ENCODE results near the gene ARL6IP6.
A peak's percentile ranks its signal among the peaks of the same experiment; 100 is the strongest.
"Not testable (repeated sequence)": the region's sequence is repeated elsewhere in the genome, so short reads cannot be mapped to it uniquely, and the experiment has no call there.

Gene ARL6IP6

DNA sequence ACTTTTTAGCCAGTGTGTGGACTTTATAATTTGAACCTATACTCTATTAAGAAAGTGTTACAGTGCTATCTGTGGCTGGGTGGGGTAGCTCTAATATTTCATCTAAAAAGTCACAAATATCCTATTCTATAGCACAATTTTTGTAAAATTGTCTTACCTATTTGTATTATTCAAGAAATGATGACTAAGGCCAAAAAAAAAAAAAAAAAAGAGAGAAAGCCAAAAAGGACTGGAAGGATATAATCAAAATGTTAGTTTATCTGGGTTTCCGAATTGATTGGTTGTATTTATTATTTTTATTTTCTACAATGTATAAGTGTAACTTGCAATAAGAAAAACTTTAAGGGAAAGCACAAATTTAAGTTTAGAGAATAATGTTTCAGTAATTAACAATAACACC, 5.5 kb downstream of the ARL6IP6 start:
- DNase-seq = no peak

DNA sequence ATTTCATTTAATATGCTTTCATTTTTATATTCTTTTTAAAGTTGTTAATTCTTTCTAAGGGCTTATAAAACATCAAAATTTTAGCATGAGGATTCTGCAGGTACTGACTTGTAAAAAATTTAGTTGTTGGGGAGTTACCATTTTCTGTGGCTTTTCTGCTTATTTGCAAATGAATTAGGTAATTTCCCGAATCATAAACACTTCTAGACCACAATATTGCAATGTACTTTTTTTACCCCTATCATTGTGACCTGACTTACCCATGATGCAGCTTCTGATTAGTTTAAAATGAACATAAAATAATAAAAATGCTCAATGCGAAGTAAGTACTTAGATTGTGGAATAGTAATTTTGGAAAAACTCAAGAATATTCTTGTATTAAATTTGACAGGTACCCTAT, 11.4 kb downstream of the ARL6IP6 start:
- peak; percentile 30 for DNase-seq

DNA sequence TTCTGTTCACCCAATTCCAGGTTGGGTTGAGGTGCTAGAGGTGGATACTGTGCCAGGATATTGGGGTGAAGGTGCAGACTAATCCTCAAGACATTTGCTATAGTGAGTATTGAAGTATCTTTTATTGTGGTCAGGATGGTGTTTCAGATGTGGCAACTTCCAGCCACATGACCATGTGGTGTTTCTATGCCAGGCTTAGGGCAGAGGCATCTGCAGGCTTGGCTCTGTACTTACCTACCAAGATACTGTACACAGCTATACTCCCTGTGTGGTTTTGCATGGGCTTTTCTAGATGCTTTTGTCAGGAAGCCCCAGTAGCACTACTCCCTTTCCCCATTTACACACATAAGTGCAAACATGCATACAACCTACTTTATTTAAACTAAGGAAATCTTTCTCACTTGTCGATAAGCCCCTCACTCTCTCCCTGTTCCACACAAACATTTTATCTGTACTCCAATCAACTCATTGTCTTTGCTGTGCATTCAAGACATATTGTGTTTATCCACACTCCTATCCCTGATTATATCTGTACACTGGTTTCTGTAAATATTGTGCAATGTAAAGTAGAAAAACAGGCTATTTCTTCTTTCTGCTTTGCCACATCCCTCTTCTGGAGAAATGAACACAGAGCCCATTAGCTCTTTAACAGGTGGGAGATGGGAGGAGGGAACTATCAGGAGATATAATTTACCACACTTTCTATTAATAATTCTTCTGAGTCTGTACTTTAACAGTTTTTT, 12.3 kb downstream of the ARL6IP6 start:
- DNase-seq = peak; percentile 69

DNA sequence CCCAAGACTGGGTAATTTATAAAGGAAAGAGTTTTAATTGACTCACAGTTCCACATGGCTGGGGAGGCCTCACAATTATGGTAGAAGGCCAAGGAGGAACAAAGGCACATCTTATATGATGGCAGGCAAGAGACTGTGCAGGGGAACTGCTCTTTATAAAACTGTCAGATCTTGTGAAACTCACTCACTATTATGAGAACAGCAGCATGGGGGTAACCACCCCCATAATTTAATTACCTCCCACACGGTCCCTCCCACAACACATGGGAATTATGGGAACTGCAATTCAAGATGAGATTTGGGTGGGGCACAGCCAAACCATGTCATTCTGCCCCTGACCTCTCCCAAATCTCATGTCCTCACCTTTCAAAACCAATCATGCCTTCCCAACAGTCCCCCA, 19.1 kb downstream of the ARL6IP6 start:
- not testable (repeated sequence) for DNase-seq

DNA sequence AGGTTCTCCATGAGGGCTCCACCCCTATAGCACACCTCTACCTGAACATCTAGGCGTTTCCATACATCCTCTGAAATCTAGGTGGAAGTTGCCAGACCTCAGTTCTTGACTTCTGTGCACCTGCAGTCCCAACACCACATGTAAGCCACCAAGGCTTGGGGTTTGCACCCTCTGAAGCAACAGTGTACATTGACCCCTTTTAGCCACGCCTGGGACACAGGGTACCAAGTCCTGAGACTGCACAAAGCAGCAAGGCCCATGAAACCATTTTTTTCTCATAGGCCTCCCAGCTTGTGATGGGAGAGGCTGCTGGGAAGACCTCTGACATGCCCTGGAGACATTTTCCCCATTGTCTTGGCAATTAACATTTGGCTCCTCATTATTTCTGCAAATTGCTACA, 20.0 kb downstream of the ARL6IP6 start:
- no peak for DNase-seq

DNA sequence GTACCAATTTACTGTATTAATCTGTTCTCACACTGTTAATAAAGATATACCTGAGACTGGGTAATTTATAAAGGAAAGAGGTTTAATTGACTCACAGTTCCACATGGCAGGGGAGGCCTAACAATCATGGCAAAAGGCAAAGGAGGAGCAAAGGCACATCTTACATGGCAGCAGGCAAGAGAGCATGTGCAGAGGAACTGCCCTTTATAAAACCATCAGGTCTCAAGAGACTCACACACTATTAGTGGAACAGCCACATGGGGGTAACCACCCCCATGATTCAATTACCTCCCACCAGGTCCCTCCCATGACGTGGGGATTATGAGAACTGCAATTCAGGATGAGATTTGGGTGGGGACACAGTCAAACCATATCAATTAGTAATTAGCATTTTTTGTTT, 21.3 kb downstream of the ARL6IP6 start:
- DNase-seq = not testable (repeated sequence)

DNA sequence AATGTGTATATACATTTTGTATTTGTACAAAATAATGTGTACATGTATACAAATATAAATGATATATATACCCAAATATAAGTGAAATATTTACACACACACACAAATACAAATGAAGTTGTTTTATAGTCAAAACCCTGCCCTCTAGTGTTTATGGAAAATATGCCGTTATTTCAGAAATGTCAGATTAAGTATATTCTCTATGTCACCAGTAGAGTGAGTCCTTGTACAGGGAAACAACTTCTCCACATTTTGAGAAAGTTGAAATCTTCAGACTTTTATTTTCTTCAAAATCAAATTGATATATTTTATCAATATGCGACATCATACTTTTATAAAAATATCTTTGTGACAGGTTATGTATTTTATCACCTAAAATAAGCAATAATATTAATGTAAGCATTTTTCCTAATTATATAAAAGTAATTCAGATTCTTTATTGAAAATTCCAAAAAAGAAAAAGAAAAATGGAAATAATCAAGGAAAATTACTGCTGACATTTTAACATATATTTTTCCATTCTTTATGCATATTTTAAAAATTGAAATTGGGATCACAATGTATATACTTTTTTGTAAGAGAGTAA, 22.4 kb downstream of the ARL6IP6 start:
- DNase-seq = peak; percentile 67

DNA sequence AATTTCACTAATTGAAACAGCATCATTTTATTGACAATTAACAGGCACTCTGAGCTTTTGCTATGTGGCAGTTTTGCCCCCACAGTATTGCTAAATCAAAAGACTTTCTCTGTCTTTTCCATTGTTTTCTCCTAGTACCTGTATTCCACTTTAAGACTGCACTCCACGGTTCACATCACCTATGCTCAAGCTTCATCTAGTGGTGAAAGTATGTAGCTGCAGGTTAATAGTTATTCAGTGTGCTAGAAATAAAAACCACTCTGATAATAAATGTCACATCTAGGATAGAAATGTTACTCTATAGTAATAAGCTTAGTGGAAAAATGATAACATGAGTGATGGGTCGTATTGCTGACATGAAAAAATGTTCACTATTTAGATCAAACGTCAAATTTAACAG, 24.6 kb downstream of the ARL6IP6 start:
- DNase-seq = no peak

DNA sequence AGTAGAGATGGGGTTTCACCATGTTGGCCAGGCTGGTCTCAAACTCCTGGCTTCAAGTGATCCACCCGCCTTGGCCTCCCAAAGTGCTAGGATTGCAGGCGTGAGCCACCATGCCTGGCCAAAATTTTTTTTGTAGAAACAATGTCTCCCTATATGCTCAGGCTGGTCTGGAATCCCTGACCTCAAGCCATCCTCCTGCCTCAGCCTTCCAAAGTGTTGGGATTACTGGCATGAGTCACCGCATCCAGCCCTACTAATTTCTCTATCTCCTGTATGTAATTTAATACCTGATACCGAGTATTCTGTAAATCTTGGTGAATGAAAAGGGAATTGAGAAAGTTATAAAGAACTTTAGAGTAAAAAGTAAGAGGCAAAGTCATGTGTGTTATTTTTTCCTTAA, 29.3 kb downstream of the ARL6IP6 start:
- not testable (repeated sequence) for DNase-seq

DNA sequence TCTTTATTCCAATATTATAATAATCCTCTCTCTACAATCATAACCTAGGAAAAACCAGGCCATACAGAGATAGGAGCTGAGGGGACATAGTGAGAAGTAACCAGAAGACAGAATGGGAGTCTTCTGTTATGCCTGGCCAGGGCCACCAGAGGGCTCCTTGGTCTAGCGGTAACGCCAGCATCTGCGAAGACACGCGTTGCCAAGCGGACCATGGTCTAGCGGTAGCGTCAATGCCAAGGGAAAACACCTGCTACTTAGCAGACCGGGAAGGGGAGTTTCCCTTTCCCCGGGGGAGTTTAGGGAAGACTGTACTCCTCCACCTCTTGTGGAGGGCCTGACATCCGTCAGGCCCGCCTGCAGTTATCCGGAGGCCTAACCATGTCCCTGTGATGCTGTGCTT, 36.6 kb downstream of the ARL6IP6 start:
- DNase-seq = no peak

DNA sequence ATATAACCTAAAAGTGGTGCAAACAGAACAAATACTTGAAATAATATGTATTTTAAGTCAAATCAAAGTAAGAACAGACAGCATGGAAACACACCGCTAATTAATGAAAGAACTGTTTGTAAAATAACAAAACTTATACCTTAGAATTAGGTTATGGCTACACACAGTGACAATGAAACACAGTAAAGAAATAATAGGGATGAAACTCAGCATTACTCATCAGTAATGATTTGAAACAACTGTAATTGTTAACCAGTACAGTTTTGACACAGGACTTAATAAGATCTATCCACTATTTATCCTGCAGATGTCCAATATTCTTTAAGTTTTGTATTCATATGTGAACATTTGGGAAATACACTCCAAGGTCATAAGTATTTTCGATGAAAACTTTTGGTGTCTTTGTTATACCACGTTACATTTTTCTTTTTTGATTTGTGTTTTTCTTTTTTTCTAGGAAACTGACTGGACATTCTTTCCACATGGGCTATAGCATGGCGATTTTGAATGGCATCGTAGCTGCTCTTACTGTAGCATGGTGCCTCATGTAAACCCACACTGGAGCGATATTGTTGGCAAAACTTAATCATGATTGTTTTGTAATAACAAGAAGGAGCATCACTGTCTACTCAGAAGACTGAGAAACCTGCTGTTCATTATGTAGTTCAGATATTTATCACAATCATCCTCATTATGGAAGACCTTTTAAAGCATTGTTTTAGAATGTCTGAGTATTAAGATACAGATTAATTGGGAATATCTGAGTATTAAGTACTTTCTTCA, 41.1 kb downstream of the ARL6IP6 start:
- no peak for DNase-seq

DNA sequence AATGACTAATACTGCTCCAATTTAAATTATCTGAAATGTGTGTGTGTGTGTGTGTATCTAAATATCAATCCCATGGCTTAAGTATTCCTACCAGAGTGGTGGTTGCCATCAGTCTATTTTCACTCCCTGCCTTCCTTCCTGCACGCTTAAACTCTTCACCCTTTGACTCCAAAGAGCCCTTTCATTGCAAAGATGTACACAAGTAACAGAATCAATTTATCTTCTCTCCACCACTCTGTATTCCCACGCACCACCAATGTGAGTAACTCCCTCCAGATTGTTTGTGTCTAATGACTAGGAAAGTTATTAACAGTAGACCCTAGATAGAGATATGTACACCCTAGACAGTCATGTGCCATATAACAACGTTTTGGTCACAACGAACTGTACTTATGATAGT, 42.8 kb downstream of the ARL6IP6 start:
- DNase-seq = no peak

DNA sequence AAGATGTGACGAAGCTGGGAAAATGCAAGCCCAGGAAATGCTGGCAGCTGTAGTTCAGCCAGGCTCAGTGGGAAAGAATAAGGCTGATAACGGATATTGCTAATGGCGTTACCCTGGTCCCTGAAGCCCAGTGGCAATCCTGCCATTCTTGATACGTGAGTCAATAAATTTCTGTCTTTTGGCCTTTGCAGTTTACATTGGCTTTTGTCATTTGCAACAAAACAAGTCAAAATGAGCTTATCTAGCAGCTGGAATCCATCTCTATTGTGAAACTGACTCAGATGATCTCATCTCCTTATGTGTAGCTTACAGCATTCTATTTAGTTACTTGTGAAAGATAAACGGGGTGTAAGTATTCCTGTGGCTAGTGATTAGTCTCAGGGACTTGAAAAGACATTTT, 43.8 kb downstream of the ARL6IP6 start:
- DNase-seq = no peak

DNA sequence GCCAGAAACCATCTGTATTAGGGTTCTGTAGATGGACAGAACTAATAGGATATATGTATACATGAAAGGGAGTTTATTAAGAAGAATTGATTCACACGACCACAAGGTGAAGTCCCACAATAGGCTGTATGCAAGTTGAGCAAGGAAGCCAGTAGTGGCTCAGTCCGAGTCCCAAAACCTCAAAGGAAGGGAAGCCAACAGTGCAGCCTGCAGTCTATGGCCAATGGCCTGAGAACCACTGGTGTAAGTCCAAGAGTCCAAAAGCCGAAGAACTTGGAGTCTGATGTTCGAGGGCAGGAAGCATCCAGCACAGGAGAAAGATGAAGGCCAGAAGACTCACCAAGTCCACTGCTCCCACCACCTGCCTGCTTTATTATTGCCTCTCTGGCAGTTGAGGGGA, 44.8 kb downstream of the ARL6IP6 start:
- not testable (repeated sequence) for DNase-seq

DNA sequence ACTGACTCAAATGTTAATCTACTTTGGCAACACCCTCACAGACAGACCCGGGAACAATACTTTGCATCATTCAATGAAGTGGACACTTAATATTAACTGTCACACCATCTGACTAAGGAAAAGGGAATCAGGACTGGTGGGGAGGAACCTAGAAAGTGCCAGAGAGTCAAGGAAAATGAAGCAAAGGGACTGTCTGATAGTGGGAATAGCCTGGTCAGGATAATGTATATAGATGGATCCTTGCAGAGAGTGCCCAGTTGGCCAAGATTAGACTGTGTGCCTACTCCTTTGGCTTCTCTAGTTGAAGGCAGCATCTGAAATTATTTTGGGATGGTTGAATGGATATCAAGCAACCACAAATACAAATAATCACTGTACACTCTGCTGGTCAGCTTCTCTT, 45.2 kb downstream of the ARL6IP6 start:
- no peak for DNase-seq

DNA sequence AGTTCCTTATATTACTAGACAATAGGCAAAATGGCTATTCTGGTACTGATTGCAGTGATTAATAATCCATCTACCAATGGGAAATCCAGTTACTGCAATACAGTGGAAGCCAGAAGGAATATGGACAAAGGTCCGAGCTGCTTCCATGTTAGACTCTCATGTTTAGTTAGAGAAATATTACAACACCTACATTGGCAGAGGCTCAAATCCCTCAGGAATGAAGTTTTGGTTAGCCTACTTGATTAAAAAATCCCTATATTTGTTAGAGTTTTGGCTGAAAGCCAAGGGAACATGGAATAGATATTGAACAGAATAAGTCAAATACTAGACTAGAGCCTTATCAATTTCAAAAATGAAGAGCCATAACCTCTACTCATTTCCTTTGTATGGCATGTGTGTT, 48.5 kb downstream of the ARL6IP6 start:
- no peak for DNase-seq

DNA sequence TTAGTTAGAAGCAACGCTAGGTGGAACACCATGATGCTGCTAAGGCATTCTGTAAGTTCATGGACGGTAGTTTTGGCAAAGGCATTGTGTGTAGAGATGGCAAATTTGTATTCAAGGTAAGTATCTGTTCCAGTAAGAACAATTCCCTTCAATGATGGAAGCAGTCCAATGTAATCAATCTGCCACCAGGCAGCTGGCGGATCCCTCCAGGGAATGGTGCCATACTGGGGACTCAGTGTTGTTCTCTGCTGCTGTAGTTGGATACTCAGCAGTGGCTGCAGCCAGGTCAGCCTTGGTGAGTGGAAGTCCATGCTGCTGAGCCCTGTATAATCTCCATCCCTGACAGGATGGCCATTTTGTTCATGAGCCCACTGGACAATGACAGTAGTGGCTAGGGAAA, 62.8 kb downstream of the ARL6IP6 start:
- DNase-seq = no peak

DNA sequence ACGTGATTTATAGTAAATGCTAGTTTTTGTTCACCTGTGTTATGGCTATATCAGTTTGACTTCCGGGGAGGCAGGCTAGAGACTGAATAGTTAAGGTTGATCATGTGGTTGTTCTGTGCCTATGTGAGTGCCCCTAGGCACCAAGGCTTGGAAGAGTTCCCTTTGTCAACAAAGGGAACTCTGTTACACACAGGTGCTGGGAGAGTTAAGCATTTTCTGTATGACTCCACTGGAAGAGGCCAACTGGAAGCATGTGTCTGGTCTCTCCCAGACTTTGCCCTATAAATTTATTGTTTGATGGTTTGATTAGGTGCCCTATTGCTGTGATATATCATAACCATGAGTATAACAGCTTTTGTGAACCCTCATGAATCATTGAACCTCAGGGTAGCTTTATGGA, 63.8 kb downstream of the ARL6IP6 start:
- DNase-seq = no peak

DNA sequence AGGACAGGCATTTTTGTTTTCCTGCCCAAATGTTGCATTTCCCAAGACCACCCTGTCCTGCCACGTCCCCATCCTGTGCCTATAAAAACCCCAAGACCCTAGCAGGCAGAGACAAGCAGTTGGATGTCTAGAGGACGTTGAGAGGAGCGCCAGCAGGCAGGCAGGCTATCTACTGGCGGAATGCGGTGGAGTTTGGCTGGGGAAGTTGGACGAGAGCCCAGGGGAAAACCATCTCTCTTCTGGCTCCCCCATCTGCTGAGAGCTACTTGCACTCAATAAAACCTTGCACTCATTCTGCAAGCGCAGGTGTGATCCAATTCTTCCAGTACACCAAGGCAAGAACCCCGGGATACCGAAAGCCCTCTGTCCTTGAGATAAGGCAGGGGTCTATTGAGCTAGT, 72.5 kb downstream of the ARL6IP6 start:
- DNase-seq = no peak

DNA sequence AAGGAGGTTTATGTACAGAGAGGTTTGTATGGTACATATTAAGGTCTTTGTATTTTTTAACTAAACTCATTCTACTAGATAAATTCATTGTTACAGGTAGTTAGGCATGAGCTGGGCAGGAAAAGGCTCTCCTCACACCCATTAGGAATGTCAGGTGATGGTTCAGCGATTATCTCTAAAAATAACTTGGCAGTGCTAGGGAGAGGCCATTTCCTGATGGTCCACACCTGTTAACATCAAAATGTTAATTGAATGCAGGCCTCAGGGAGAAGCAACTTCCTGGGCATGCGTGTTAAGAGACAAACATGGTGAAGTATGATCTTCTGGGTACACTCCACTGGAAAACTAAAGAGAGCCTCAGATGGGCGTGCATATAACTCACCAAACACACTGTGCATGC, 73.6 kb downstream of the ARL6IP6 start:
- DNase-seq = no peak

DNA sequence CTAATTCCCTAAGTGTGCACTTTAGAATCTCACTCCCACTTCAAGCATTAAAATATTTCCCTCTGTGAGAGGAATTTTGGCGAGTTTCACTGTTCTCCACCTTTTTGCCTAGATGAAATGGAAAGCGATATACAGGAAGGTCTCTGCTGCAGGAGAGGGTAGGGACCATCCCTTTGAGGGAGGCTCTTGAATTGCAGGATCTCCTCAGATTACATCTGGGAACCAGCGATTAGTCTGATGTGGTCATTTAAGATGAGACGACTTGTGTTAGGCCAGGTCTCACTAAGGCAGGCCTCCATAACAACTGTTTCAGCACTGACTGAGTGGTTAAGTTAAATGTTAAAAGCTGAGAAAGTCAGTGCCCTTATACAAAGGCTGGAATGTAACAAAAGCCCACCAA, 74.6 kb downstream of the ARL6IP6 start:
- DNase-seq = no peak

DNA sequence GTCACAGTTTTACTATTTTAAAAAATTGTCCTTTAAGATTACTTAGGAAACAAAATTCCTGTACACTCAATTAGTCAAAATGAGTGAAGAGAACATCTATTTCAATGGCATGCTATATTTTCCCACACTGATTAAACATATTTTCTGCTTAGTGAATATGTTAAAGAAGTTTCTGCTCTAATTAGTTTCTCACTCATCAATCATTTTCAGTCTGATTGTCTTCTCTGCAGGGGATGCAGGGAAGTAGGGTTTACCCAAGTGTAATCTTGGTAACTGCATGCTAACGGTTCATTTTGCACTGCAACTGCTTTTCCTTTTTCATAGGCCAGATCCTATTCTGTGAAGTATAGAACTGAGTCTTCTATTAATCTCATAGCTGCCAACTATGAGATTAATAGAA, 78.5 kb downstream of the ARL6IP6 start:
- no peak for DNase-seq

DNA sequence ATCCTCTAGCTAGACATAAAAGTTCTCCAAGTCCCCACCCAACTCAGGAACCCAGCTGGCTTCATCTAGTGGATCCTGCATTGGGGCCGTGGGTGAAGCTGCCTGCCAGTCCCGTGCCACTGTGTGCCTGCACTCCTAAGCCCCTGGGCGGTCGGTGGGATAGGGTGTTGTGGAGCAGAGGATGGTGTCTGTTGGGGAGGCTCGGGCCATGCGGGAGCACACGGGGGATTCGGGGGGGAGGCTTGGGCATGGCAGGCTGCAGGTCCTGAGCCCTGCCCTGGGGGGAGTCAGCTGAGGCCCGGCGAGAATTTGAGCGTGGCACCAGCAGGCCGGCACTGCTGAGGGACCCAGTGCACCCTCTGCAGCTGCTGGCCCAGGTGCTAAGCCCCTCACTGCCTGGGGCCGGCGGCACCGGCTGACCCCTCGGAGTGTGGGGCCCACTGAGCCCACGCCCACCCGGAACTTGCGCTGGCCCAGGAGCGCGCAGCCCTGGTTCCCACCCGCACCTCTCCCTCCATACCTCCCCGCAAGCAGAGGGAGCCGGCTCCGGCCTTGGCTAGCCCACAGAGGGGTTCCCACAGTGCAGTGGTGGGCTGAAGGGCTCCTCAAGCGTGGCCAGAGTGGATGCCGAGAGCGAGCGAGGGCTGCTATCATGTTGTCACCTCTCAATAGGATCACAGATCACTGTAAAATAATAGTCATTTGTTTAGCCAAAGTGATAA, 86.4 kb downstream of the ARL6IP6 start:
- DNase-seq = no peak

DNA sequence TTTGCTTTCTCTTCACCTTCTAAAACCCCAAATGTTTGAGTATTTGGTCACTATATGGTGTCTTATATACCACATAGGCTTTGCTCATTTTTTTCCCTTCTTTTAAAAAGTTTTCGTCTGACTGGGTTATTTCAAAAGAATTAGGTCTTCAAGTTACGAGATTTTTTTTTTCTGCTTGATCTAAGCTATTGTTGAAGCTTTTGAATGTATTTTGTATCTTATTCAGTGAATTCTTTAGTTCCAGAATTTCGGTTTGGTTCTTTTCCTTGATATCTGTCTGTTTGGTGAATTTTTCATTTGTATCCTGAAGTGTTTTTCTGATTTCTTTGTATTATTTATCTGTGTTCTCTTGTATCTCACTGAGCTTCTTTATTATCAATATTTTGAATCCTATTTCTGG, 93.5 kb downstream of the ARL6IP6 start:
- no peak for DNase-seq

All from CD4-positive, alpha-beta T cell treated with Interleukin-12 subunit alpha and Interleukin-12 subunit beta, for 1 hour (primary cell).